Activated T-cell treated with anti-CD3 and anti-CD28 coated beads, Interleukin-2, amount 50 U/mL, for 48 hours (primary cell): ENCODE measurements around the gene FOXA1.

ENCODE experiments used
- DNase-seq, 2 experiments: peaks; one replicate each; pipeline ENCODE4 v3.0.0-alpha.2; 2020

The FOXA1 gene

DNA sequence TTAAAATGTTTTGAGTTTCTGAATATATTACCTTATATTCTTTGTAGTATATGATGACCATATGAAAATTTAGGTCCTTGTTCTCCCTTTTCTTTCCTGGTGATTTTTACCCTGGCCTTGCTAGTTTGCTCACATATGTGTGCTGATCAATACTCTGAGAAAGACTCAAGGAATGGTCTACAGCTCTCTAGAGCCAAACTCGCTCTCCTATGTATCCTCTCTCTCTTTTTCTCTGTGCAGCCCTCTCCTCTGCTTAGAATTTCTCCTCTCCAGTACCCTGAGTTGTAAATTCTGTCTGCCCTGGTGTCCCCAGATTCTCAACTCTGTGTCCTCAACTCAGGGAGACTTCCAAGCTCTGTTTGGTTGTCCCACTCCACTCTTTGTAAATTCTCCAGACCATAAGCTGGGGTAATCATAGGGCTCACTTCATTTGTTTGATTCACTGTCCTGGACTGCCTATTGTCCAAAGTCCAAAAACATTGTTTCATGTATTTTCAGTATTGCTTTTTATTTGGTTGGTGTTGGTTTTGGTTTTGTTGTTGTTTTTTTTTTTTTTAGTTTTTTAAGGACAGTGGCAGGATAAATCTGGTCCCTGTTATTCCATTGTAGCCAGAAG, 41.0 kb downstream of the FOXA1 start:
- no peak for DNase-seq

DNA sequence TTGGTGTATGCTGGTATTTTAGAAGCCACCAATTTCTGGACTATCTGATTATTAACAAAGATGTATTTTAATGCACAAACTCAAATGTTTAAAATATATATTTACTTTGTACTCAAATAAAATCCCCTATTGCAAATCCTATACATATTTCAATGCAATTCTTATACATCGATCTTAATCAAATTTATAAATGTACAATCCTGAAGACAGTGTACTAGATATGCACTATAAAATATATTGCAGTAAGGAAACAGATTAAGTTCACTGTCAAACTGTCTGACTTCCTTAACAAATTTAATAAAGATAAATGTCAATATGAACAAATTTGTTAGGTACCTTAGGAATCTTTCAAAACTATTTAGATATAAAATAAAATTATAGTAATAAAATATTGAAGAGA, 43.9 kb downstream of the FOXA1 start:
- DNase-seq, result no peak

DNA sequence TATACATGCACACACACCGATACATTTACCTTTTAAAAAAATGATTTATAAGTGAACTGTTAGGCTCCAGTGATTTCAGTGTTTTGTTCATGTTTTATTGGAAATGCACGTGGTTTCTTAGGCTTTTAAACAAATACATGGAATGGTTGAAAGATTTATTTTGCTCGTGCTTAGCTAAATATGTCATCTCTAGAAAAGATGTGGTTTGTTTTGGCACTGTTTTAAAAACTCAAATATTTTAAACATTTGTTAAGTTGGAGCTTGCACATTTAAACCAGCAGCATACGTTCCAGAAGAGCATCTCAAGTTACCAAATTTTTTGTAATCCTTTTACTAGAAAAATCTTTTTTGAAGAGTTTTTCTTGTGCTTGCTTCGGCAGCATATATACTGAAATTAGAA, 44.5 kb downstream of the FOXA1 start:
- DNase-seq, result no peak

DNA sequence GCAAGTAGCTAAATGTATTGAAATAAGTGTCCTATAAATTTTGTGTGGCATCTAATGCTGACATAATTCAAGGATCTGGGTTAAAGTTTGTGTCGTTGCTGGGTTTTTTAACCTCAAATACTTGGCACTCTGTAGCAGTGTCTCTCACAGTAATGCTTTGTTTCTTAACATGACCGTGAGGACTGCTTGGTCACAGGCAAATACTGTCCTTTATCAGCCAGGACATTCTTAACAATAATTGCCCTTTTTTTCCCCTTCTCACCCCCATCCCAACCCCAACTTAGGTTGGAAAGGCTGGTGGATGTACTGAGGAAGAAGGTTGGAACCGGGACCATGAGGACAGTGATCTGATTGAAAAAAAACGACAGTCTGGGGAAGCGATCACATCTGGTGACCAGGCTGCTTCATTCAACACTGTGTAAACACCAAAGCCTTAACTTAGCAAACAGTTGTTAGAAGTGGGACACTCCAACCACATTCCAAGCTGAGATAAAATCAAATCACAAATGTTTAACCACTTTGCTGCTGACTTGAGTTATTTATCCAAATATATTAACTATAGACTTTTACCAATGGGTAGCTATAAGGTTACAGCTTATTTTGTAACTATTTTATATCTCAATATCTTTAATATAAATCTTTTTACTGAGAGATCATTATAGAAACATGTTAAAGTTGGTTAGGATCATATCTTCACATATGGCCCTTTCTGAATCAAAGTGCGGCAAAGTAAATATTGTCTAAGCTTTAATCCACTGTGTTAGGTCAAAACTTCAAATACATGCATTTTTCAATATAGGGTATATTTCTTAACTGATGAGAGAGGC, 48.2 kb downstream of the FOXA1 start:
- DNase-seq, result no peak

DNA sequence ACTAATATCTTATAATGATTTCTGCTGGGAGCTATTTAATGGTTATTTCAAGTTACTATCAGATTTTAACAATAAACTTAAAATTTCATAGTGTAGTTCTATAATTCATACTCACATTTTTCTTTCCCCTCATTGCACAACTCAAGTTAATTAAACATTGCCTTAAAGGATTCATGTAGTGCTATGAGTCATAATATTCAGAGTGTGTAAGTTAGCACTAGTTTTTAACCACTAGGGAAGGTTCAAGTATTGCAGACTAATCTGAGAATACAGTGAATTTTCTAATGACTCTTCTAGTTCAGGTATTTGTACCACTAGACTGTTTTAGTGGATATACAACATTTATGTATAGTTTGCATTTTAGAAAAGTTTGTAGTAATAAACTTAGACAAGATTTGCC, 49.9 kb downstream of the FOXA1 start:
- DNase-seq, result no peak

DNA sequence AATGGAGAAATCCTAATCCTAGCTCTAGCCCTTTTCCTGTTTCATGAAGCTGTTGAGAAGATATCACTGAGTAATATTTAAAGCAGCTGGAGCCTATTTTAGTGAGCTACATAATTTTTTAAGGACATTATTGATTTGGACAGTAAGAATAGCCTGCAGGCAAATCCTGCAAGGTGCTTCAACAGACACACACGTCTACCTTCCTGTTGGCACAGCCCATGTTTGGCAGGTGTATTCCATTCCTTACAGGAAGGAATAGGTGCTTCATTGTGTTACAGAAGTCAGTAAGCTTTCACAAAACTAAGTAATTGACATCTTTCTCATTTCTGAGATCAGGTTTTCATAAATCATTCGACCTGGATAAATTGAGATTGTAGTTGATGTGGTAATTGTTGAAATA, 50.6 kb downstream of the FOXA1 start:
- DNase-seq, result no peak

DNA sequence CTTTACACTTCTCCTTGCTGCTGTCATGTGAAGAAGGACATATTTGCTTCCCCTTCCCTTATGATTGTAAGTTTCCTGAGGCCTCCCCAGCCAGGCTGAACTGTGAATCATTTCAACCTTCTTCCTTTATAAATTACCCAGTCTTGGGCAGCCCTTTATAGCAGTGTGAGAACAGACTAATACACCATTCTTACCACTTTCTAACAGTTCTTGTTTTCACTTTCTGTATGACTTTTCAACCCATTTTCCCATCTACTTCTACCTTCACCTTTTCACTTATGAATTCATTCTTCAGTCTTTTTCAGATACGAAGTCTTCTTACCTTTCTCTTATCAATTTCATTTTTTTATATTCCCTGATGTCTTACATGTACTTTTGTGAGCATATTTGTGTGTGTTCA, 55.1 kb downstream of the FOXA1 start:
- no peak for DNase-seq
